H1 (cell line): ENCODE results near the gene CAMK2A. TPM values are rescaled to one million over a fixed set of nuclear protein-coding genes. Genes with fewer than 3 reads are reported as not detected.

Experiments
- CTBP2 ChIP-seq: IDR thresholded peaks from 2 replicates; pipeline ENCODE4 v1.7.0; 2011; ENCODE audit warnings: borderline replicate concordance, mild to moderate bottlenecking, moderate library complexity, mixed read lengths, low read length; ENCODE audit not compliant: insufficient read depth, insufficient read length
- EZH2 ChIP-seq: fragments of 200-600 bp; sonication (generic); IDR thresholded peaks from 2 replicates; pipeline ENCODE4 v1.7.1; 2012; ENCODE audit warnings: low read depth, mild to moderate bottlenecking, moderate library complexity, low read length, inconsistent platforms; ENCODE audit not compliant: severe bottlenecking
- NANOG ChIP-seq: IDR thresholded peaks from 2 replicates; pipeline ENCODE4 v1.6.1; 2011; ENCODE audit warnings: low read length, low read depth, mild to moderate bottlenecking, inconsistent platforms; ENCODE audit not compliant: insufficient read depth, poor library complexity, severe bottlenecking
- RFX5 ChIP-seq: IDR thresholded peaks from 2 replicates; pipeline ENCODE4 v1.6.1; 2011; ENCODE audit warnings: low read depth, low read length, improper control_type of control experiment, borderline replicate concordance
- SRF ChIP-seq: IDR thresholded peaks from 2 replicates; pipeline ENCODE4 v1.6.1; 2011; ENCODE audit warnings: mild to moderate bottlenecking, low read depth, low read length, moderate library complexity
- TAF7 ChIP-seq: optimal IDR thresholded peaks from 2 replicates; pipeline ENCODE3; 2011; ENCODE audit warnings: low read depth, mild to moderate bottlenecking, inconsistent platforms, low read length, moderate library complexity, borderline replicate concordance
- polyA plus RNA-seq, 7 experiments: library from polyadenylated mRNA; depleted of rRNA in 3 of 7; stranded (reverse) in 5 of 7; unstranded in 2 of 7; fragments of >200 nt in 5 of 7; fragments of 200-250 nt in 2 of 7; gene quantifications; 1 replicate in 5 of 7; 2 replicates in 1 of 7; 4 replicates in 1 of 7; pipeline versions ENCODE4 v1.2.1 to v1.2.3, GENCODE V29; 2011 to 2013; ENCODE audit warnings: missing spikeins in 2 of 7, mixed read lengths in 2 of 7
- total RNA-seq: library from RNA; stranded (reverse); fragmentation: NEBNext Ultra II Directional; extraction: Animal tissue kit (Norgen Biotek cat#: 25700); gene quantifications from 2 replicates; pipeline ENCODE4 v1.2.1, GENCODE V29; 2021

The CAMK2A gene
- total and polyA plus RNA-seq, 2 of the 8 experiments (the other 6 are each of a cell fraction or from before 2014, with no cell fraction given): 0.20 to 0.28 TPM

GRCh38 chr5:150218693-150219035, 70.9 kb downstream of the CAMK2A start (continued):
- TF ChIP-seq EZH2 (no peak), NANOG (no peak), TAF7 (no peak), CTBP2 (no peak), RFX5 (no peak), SRF (no peak)
